Measurements from ENCODE around the gene LAPTM5.

- no peak for TF ChIP-seq REST (IDR thresholded peaks at IDR 0.05; ENCODE audit: insufficient read depth in 1 of 2, low read depth in 2 of 2, low read length in 2 of 2)
- TF ChIP-seq SIN3A (IDR thresholded peaks at IDR 0.05; ENCODE audit: borderline replicate concordance, insufficient read depth, low read length), result no peak
- no peak for TF ChIP-seq POLR2AphosphoS5 (IDR thresholded peaks at IDR 0.05; ENCODE audit: low read depth, low read length)
- TF ChIP-seq TAF1 (IDR thresholded peaks at IDR 0.05; ENCODE audit: borderline replicate concordance, insufficient read depth, low read length), result no peak
- TF ChIP-seq FOXP2 (optimal IDR thresholded peaks at IDR 0.05; ENCODE audit: borderline replicate concordance, extremely low read depth, extremely low read length, insufficient read depth), result no peak
Measured at GRCh38 chr1:30704765-30705509, 52.6 kb downstream of the LAPTM5 start.
